ENCODE measurements around the gene TP53BP2.

The TP53BP2 gene

DNA sequence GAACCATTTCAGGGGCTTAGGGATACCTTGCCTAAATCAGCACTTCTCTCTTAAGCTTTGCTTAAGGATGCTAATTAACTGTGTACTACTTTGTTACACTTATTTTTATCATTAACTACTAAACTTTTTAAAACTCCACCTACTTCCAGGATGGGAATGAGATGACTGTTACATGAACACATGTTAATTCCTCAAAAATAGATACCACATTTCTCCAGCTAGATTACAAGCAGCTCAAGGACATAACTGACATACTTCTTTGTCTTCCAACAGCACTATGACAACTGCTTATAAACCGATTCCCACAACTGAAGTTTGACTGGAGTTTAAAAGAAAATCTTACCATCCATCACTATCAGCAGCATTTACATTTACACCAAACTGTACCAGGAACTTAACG is 53.7 kb downstream of the TP53BP2 start:
- no peak for DNase-seq

DNA sequence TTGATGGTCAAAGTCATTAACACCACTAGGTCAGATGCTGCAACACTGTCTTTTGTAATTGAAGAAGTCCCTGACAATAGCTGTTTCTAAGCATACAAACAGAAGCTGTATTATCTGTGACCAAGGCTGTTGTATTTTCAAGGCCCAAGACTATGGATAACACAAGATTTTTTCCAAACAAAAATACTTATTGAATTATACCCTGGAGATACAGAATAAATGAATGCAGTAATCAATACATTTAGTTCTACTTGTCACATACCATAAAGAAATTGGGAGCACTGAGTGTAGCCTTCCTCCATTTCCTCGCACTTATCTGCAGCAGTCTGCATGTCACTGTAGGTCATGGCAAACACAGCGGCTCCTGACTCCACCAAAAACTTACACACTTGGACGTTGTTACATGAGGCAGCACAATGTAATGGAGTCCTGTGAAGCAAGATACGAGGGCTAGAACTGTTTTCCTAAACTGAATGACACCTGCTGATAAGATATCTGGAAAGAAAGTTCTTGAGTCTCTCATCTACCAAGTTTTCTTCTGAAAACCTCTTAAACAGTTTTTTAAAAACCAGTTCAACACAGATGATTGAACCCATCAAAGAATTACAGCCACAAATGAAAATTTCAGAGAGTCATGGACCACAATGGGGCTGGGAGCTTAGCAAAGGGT is 56.9 kb downstream of the TP53BP2 start:
- DNase-seq, result no peak

DNA sequence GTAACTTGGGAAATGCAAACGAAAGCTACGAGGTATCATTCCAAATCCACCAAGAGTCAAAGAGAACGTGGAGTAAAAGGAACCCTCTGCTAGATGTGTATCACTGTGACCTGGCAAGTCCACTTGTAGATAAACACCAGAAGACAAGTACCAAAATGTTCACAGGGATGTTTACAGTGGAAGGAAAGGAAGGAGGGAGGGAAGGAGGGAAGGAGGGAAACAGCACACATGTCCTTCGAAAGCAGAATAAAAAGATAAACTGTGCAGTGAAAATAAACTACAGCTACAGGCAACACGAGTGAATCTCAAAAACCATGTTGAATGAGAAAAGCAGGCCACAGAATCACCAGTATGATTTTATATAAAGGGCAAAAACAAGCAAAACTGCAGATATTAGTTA is 59.9 kb downstream of the TP53BP2 start:
- no peak for DNase-seq

DNA sequence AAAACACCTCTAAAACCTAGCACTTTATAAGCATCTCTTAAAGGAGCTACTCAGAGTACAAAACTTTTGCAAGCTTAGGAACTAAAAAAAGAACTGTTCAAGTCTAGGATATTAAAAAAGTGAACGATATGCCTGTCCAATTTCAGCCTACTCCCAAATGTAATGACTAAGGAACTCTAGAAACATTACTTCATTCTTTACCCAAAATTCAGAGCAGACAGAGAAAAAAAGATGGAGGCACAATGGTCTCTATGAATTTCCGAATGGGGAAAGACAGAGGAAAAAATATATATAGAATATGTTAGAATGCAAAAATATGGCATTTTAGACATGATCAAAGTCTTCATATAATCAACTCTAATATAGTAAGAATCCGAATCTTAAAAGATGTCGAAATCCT is 61.2 kb downstream of the TP53BP2 start:
- DNase-seq, result no peak

DNA sequence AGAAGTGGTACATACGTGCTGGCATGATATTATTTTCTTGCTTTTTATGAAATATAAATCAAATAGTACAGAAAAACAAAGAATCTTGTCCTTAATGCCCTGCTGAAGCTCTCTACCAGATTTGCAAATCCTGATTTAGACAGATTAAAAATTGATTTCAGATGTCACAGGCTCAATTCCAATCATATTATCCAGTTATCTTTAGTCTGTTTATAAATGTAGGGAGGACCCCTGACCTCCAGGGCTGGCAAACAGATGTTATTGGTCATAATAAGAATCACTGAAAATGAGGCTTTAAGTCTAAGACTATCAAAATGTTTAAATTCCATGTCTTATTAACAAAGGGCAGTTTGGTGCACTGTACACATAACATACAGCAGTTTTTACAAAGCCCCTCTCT is 62.1 kb downstream of the TP53BP2 start:
- no peak for DNase-seq

DNA sequence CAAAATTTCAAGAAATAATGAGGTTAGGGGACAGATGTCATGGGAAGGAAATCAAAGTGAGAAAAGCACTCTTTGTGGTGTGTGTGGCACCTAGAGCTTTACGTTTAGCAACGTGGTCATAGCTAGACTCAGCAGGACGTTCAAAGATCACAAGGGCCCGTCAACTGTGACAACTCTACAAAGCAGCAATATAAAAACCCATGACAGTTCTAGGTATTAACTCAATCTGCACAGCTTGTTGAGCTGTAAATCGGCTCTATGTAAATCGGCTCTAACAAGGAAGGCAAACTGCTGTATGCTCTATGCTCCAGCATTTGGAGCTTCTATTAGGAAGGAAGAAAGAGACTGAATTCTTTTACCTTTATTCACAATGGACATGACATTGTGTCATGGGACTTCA is 64.8 kb downstream of the TP53BP2 start:
- DNase-seq, result no peak

DNA sequence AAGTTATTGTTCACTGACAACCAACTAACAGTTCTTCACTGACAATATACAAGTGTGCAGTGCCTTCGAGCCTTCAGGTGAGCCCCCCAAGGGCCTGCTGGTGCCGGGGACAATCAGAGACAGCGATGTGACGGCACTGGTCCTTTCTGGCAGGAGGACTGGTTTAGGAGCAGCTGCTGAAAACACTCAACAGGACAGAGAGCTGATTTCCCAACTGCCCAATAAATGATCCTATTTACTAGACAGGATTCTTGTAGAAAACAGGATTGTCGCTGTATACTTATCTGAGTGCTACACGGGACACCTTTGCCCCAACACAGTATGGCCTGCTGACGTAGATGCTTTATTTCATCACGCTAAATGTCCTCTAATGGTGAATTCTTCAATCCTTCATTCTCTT is 65.4 kb downstream of the TP53BP2 start:
- no peak for DNase-seq

DNA sequence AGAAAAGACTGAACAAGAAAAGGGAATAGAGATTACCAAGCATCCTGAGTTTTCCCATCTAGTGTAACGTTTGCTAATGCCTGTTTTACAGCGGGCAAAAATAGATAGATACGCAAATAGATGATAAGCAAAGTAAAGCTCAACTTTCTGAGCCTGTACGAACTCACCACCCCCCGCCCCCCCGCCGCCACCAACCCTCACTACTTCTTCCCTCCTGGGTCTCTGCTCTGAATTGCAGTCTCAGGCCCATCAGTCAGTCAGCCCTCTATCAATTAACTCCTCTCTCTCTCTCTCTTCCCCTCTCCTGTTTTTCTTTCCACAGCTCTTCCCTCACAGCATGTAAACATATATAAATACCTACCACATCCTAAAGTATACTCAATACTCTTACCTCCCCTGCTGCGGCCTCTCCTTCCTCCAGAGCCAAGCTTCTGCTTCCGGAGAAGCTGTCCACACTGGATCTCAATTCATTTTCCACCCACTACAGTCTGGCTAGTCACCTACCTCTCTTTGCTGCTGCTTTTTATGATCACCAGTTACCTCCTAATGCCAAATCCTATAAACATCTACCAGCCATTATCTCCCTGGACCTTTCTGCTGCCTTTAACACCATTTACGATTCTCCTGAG is 68.8 kb downstream of the TP53BP2 start:
- no peak for DNase-seq

DNA sequence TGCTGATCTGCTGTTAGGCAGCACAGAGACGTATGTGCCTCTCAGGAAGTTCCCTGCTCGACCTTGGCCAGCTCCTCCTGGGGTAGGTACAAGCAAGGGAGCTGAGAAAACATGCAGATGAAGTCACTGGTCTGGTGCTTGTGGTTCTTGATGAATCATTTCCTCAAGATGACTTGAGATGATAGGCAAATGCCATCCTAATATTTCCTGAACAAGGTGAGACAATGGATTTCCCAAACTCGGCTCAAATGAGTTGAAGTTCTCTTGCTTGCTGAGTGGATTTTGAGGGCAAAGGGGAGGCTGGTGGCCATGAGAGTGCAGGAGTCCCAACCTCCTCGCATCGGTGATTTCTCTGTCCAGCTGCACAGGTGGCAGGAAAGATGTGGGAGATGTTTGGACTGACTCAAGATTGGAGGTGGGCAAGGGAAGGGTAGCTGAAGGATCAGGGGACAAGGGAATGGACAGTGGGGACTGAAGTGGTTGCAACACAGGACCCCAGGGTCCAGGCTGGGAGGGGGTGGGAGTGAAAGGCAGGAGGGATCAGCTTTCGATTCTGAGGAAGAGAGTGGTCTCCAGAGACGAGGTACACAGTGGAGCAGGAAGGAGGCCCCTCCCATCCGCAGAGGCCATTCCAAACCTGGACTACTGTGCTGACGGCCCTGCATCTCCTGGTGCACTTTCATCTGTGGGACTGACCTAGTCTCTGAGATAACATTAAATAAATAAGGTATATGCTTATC is 69.5 kb downstream of the TP53BP2 start:
- DNase-seq, result peak; percentile 80

DNA sequence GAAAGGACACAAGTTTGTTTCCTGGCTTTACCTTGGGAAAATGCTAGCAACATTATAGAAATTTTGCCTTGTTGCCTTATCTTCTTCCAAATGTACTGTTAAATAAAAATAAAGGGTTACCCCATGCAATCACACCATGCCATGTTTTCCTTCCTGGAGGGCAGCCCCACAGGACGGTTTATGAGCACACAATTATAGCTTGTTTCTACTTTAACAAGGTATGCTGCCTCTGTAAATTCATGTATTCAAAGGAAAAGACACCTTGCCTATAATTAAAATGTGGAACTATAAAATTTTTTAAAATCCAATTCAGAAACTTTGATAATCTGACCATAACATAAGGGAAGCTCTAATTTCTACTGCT is 70.1 kb downstream of the TP53BP2 start:
- DNase-seq, result no peak

DNA sequence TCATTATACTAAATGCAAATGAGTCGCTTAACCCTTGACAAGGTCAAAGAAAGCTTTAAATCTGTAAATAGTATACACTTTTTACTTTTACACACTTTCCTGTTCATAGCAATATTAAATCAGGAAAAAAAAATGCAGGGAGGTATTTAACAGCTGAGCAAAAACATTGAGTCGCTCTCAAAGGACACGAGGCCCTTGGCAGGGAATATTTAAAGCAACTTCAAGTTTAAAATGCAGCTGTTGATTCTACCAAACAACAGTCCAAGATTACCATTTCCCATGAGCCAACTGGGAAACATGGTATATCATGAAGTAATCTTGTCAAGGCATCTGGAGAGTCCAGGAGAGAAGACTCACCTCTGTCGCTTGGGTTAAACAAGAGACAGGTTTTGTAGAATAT is 70.7 kb downstream of the TP53BP2 start:
- DNase-seq, result no peak

DNA sequence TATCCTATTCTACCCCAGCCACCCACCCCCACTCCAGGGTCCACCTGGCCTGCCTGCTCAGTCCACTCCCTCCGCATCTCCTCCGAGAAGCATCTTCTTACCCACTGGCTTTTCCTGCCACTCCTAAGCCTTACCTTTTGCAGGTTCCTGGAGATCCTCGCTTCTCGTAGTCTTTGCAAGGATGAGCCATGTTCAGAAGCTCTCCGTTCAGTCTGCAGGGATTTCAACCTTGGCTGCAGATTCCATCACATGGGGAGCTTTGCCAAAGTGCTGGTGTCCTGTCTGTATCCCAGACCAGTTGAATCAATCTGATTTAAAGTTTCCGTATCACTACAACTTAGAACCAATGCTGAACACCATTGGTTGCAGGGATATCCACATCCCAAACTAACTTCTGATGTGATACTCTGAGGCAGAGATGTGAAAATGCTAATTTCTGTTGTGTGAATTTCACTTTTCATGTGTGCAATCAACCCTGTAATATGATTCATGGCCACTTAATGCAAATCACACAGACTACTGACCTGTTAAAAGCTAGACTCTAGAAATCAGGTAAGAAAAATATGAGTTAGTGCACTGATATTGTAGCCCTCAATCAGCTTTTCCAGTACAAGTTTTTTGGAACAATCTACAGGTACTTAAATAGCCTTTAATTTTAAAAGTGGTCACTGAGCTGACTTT is 71.5 kb downstream of the TP53BP2 start:
- DNase-seq, result no peak

DNA sequence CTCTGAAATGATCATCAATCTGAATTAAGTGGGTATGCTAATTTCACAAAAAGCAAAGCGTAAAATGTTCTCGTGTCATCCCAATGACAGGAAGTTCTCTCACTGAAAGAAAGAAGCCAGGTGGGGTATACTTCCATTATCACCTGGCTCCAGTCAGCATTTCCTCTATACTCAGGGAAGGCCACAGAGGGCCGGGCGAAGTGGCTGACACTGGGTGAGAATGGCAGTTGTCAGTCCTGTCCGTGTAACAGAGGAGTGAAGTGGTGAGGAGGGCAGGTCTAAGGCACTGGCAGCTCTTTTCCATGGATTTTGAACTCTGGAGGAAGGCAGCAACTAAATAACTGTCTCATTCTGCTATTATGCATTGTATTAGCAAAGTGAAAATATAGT is 73.0 kb downstream of the TP53BP2 start:
- DNase-seq, result no peak

DNA sequence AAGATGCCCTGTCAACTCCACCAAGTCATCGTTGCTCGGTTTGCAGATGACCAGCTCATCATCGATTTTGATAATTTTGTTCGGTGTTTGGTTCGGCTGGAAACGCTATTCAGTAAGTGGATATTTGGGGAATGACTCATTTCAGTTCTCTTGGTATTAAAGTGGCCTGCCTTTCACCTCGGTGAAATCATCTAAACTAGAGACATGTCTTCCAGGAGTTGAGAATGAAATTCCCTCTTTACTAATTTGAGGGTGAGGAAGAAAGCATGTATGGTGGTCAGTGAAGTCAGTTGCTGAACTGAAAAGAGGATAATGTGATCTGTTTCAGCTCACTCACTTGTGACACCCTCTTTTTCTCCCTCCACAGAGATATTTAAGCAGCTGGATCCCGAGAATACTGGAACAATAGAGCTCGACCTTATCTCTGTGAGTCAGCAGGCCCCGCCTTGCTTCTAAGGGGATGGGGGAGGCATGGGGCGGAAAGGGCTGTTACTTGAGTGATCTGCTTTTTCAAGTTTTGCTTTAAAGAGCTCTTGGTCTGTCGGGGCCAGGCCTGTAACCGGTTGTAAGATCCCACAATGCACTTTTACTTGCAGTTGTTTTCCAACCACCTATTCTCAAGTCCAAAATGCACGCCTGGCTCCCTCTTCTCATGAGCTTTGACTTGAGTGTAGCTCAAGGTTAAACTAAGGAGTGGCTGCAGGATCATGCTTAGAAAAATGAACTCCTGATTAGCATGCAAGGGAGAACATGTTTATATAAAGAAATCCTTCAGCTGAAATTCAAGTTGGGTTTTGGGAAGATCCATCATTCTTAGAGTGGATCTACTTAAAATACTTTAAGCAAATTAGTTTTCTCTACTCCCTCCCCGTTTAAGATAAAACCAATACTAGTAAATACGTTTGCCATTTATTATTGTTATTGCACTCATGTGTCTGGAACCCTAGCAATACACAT is 73.7 kb downstream of the TP53BP2 start:
- DNase-seq, result peak; percentile 61

DNA sequence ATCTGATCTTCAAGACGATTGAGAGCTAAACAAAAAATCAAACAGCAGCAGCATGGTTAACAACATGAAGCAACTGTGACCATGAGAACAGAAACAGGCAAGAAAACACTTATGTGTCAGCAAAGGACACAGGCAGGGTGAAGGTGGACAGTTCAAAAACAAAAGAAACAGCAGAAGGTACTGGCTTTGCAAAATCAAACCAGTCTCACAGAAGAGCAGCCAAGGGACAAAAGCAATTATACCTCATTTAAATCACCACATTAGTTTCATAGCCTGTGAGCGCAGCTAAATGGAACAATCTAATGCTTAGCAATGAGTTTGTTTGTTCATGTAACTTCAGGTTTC is 74.3 kb downstream of the TP53BP2 start:
- no peak for DNase-seq

DNA sequence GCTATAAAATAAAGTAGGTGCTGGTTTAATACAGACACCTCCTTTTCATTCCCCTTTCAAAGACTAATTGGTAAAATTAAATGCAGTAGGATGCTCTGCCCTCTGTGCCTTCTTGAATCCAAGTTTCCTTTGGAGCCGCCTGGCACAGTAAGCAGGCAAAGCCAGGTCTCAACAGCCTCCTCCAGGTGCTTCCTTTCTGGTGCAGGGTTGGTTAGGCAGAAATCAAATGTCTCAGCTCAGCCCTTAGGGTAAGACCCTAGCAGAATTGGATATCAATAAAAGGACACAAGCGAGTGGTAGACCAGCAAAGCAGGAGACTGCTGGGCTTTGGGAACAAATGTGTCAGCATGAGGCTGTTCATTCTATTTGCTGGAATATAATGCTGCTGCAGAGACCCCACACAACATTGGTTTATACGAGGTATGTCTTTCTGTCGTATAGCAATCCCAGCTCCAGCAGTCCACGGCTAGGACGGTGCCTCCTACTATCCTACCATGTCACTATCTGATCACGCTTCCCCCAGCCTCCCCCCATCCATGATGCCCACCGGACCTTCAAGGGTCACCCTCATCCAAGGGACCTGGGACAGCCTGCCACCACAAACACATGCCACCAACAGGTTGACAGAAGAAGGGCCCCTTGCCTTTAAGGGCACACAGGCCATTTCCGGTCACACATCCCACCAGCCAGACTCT is 75.0 kb downstream of the TP53BP2 start:
- no peak for DNase-seq

DNA sequence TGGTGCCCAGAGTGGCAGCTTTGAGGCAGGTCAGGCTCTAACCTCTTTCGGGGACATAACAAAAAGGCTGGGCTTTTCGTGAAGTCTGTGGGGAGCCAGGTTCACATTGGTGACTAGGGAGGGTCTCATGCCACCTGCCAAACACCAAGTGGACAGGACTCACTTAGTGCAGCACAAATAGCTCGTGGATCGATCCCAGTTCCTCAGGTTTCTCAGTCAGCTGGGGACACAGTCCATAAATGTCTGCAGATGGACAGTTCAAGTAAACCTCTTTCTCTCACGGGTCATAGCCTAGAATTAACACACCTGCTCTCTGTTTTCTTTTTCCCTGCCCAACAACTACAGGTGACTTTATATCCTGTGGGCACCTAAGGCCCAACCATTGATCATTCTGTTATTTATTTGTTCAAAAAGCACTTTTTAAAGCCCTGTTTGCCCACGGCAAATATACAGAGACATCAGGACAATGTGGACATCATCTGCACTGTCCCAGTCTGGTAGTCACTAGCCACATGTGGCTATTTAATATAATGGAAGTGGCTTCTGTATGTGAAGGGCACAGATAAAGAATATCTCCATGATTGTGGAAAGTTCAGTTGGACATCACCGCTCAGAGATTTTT is 79.9 kb downstream of the TP53BP2 start:
- no peak for DNase-seq

DNA sequence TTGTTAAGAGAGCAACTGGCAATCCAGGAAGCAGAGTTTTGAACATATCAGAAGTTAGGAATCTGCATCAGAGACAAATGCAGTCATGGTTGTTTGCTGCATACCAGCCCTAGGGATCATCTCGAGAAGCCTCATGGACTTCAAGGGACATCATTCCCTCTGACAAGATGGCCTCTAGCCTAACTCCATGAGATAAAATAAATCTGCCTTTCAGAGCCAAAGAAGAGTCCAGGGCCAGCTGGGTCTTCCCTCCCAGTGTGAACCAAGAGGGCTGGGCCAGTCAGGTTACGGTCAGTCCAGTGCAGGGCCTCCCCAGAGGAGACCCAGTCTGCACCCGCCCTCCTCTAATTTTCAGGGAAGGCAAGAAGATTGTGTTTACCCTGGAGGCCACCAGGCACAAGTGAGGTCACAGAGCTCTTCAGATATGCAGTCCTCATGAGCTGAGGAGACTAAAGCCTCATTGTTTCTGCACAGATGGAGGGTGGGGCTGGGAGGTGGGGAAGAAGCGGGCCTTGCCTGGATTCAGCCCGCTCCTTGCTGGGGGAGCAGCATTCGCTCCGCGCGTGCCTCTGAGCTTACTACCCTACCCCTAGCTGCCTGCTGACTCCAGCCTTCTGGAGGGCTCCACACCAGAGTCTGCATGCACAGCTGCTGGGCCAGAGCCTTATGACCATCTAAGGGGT is 80.6 kb downstream of the TP53BP2 start:
- no peak for DNase-seq

DNA sequence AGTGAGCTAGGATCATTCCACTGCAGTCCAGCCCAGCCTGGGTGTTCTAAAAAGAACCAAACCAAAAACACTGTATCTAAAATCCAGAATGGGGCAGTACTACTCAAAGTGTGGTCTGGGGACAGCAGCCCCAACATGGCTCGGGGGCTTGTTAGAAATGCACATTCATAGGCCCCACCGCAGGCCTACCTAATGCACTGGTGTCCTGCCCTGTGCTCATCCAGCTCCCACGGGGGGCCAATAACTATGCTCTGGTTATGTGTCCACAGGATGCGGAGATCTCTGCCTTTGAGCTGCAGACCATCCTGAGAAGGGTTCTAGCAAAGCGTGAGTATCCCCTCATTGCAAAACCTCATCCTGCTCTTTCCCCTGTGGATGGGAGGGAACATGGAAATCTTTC is 81.9 kb downstream of the TP53BP2 start:
- no peak for DNase-seq

DNA sequence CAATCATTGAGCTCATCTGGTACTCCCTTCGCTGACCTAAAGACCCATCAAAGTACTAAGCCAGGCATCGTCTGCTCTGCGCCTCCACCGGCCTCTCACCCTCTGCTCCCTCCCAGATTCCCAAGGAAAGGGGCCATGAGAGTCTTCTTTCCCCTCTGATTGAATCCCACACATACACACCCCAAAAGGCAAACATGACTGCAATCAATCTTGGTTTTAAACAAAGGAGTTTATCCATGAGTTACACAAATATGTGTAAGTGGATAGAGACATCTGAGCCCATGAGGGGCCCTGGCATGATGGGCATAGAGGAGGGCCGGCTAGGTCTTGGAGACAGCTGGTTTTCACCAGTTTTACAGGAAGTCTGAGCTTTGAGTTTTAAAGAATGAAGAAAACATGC is 82.5 kb downstream of the TP53BP2 start:
- no peak for DNase-seq

DNA sequence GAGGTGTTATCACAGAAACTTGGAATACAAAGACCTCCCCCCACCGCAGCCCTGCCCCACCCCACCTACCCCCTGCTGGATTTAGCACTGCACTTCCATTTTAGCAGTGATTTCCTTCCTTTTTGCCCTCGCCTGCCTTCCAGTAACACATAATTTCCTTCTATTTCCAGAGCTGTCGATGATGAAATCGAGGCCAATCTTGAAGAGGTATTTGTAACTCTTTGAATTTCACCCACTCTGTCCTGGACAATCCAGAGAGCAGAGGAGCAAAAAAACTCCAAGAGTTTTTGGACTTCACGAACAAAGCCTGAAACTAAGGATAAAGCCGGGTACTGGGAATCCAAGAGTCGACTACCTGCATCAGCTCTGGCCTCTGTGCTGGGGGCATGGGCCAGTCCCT is 84.3 kb downstream of the TP53BP2 start:
- DNase-seq, result no peak

All from activated CD4-positive, alpha-beta T cell treated with anti-CD3 and anti-CD28 coated beads, Interleukin-2, Interleukin-6, amounts not matched to agents 100 ng/mL and 50 ng/mL, durations not matched to agents 16 hours and 8 hours (primary cell).